GM12878 (cell line): Measurements from ENCODE around the gene PAM16. TPM values are rescaled to one million over a fixed set of nuclear protein-coding genes. Genes with fewer than 3 reads are reported as not detected.

Experiments
- ATAC-seq: fragments of 200-7000 bp; cut with Tn5 transposase; 3 replicates; pipeline ENCODE4 v1.9.1; 2020; ENCODE audit warnings: mild to moderate bottlenecking, moderate library complexity
- BruUV-seq: library from RNA; stranded (reverse); fragments of 400-500 nt; replicated peaks from 2 replicates; lab custom pipeline; 2021; lab: Mats Ljungman, UMichigan
- CTCF ChIA-PET: fragments of 300-600 bp; sonication (Branson Sonifier 250); formaldehyde crosslinking; extraction: SDS; loops from one replicate; lab custom pipeline; 2021; ENCODE audit warnings: inconsistent platforms; lab: Yijun Ruan, JAX
- POLR2A ChIA-PET: fragments of 350-600 bp; formaldehyde crosslinking; extraction: SDS; loops from one replicate; lab custom pipeline; 2021; ENCODE audit warnings: inconsistent platforms; lab: Charles Lee
- RAD21 ChIA-PET: fragments of 300-600 bp; sonication (Branson Sonifier 250); formaldehyde crosslinking; loops from one replicate; lab custom pipeline; 2023; ENCODE audit warnings: antibody characterized with exemption; ENCODE audit not compliant: unreplicated experiment; lab: Charles Lee
- SMC1A ChIA-PET: fragments of 300-600 bp; sonication (Branson Sonifier 250); formaldehyde crosslinking; loops from one replicate; lab custom pipeline; 2023; ENCODE audit not compliant: unreplicated experiment, uncharacterized antibody; lab: Charles Lee
- DNase-seq: peaks from one replicate; pipeline ENCODE4 v3.0.0-alpha.2; 2011; ENCODE audit warnings: low read depth, low spot score
- FAIRE-seq: peaks from 3 replicates; lab custom pipeline; 2011; peaks lifted over from hg19 to GRCh38; lab: Jason Lieb, UNC
- H2AFZ ChIP-seq: 2 replicates; pipeline ENCODE4 v1.6.0; 2011; ENCODE audit warnings: low read depth, low read length, control low read depth; ENCODE audit not compliant: control insufficient read depth
- H3K27ac ChIP-seq: 2 replicates; pipeline ENCODE4 v1.5.1; 2011; ENCODE audit warnings: control low read depth; ENCODE audit not compliant: control insufficient read depth, insufficient read depth
- H3K27me3 ChIP-seq, 2 experiments: replicated peaks in 1 of 2; 2 replicates each; pipeline versions ENCODE4 v1.6.0 to v1.6.1; 2011; ENCODE audit warnings: low read length in 1 of 2; ENCODE audit not compliant: control insufficient read depth in 2 of 2, insufficient read depth in 2 of 2
- H3K36me3 ChIP-seq, 2 experiments: 2 replicates each; pipeline ENCODE4 v1.5.1; 2011; ENCODE audit warnings: low read length in 1 of 2; ENCODE audit not compliant: control insufficient read depth in 2 of 2, insufficient read depth in 2 of 2
- H3K4me1 ChIP-seq: 2 replicates; pipeline ENCODE4 v1.6.1; 2011; ENCODE audit warnings: mild to moderate bottlenecking, low read length, moderate library complexity, mixed read lengths; ENCODE audit not compliant: control insufficient read depth, insufficient read depth
- H3K4me2 ChIP-seq: 2 replicates; pipeline ENCODE4 v1.6.0; 2011; ENCODE audit warnings: control low read depth; ENCODE audit not compliant: control insufficient read depth, insufficient read depth
- H3K4me3 ChIP-seq: fragments of 200-600 bp; sonication (generic); 2 replicates; pipeline ENCODE4 v1.5.1; 2016
- H3K79me2 ChIP-seq: 2 replicates; pipeline ENCODE4 v1.6.0; 2011; ENCODE audit warnings: low read length; ENCODE audit not compliant: control insufficient read depth, insufficient read depth
- H3K9ac ChIP-seq: 2 replicates; pipeline ENCODE4 v1.8.0; 2011; ENCODE audit warnings: low read length, control low read depth, mixed read lengths; ENCODE audit not compliant: control insufficient read depth, insufficient read depth
- H3K9me3 ChIP-seq: replicated peaks from 3 replicates; pipeline ENCODE4 v1.5.1; 2011; ENCODE audit warnings: mild to moderate bottlenecking, low read length; ENCODE audit not compliant: control insufficient read depth, insufficient read depth
- H4K20me1 ChIP-seq: 2 replicates; pipeline ENCODE4 v1.6.0; 2011; ENCODE audit not compliant: control insufficient read depth, insufficient read depth
- HDAC6 ChIP-seq: fragments of 200-600 bp; sonication (generic); IDR thresholded peaks from one replicate; pipeline ENCODE4 v1.8.0; 2017; ENCODE audit warnings: antibody characterized with exemption; ENCODE audit not compliant: unreplicated experiment
- MEF2B ChIP-seq: fragments of 450-650 bp; IDR thresholded peaks from 2 replicates; pipeline ENCODE4 v1.6.1; 2018; ENCODE audit warnings: mild to moderate bottlenecking, moderate library complexity; ENCODE audit not compliant: partially characterized antibody, poor library complexity, severe bottlenecking
- NFYA ChIP-seq: IDR thresholded peaks from 2 replicates; pipeline ENCODE4 v1.6.1; 2011; ENCODE audit warnings: low read depth, mild to moderate bottlenecking, low read length, improper control_type of control experiment, borderline replicate concordance
- PAX8 ChIP-seq: fragments of 450-650 bp; IDR thresholded peaks from 2 replicates; pipeline ENCODE4 v1.6.1; 2017; ENCODE audit warnings: mild to moderate bottlenecking, moderate library complexity
- SPI1 ChIP-seq: IDR thresholded peaks from 2 replicates; pipeline ENCODE4 v1.6.1; 2011; ENCODE audit warnings: low read depth, mild to moderate bottlenecking, low read length, moderate library complexity, borderline replicate concordance; ENCODE audit not compliant: insufficient read depth
- WGBS: methylation state at CpG from one replicate; pipeline ENCODE4 v1.1.6; 2016; ENCODE audit warnings: low lambda C conversion rate; ENCODE audit not compliant: insufficient replicate concordance, insufficient coverage; ENCODE audit errors: missing lambda C conversion rate; 5-methylcytosine and 5-hydroxymethylcytosine counted together
- in situ Hi-C: fragments of 300-500 bp; cut with MboI; formaldehyde crosslinking; loops from 9 replicates; pipeline ENCODE4 v1.14.3; 2018; ENCODE audit warnings: mixed read lengths
- intact Hi-C: fragments of 100-400 bp; cut with micrococcal nuclease; formaldehyde crosslinking; loops from one replicate; pipeline ENCODE4 v1.14.2; 2022; ENCODE audit not compliant: unreplicated experiment
- polyA plus RNA-seq, 11 experiments: library from polyadenylated mRNA; depleted of rRNA in 4 of 11; unstranded in 6 of 11; stranded (reverse) in 5 of 11; fragments of >200 nt; fragmentation: Nextera tagmentation in 4 of 11; fragmentation: Illumina TruSeq in 1 of 11; extraction: Ambion mirVana in 4 of 11; extraction: Trizol in 1 of 11; gene quantifications; 1 replicate in 1 of 11; 2 replicates in 10 of 11; pipeline versions ENCODE4 v1.2.1 to v1.2.3, GENCODE V29; 2011 to 2016; ENCODE audit warnings: inconsistent platforms in 2 of 11, missing spikeins in 2 of 11, low read depth in 1 of 11
- total RNA-seq, 4 experiments: library from RNA; depleted of rRNA in 3 of 4; stranded (reverse); fragments of >200 nt in 3 of 4; fragmentation: Illumina TruSeq in 1 of 4; extraction: Trizol in 1 of 4; gene quantifications; 2 replicates each; pipeline versions ENCODE4 v1.2.1 to v1.2.3, GENCODE V29; 2013 to 2021

PAM16 gene
- total and polyA plus RNA-seq, 10 of the 15 experiments (the other 5 are each of a cell fraction or from before 2014, with no cell fraction given): 18.5 to 94.3 (median 51.5) TPM

DNA sequence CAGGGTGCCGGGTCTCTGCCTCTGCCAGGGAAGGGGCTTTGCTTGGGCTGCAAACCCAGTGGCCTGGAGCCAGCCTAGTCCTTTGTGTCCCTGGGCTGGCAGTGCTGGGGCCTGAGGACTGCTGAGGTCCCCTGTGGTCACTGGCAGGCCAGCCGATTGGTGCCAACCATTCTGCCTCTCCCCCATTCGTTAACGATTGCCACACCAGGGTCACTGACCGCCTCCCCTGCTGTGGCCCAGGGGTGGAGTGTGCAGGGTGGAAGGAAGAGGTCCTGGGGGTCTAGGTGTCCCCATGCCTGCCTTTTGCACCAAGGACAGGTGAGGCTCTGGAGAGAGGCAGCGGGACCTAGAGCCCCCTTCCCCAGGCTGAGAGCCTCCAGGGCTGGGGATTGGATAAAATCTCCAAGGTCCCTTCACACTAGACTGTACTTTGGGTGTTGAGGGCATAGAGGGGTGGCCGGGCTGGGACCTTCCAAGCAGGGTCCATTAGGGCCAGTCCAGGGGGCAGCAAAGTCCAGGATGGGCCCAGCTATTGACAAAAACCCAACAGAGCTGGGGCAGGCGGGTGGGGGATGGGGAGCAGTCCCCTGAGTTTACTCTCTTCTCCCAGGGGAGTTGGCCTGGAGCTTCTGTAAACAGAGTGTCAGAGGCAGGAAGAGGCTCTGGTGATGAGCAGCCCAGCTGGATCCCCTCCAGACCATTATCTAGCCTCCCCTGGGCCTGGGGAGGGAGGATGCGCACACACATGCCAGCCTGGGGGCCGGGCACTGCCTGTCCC lies 21.6 kb upstream of the PAM16 start:
- ChIA-PET POLR2A (no interaction called here), CTCF (interaction anchor here (1.3 kb wide), 2 partner anchors 21 to 30 kb away, joined by 3 read pairs; partner anchors contain the start of gene PAM16), RAD21 (no interaction called here), SMC1A (no interaction called here)
- Histone ChIP-seq H3K4me1 (no peaks in the 10 kb centered on the region), H3K27me3 (no peaks in the 10 kb centered on the region), H3K9me3 (no peaks in the 10 kb centered on the region), H4K20me1 (peaks cover 5% of the 10 kb centered on the region), H3K36me3 (peaks cover 0 to 3% of the 10 kb centered on the region in 2 experiments; a peak in 2 of 4 replicates), H3K9ac (no peak overlapping the region), H2AFZ (no peak overlapping the region), H3K4me2 (peak overlapping the region; percentile 82), H3K79me2 (no peaks in the 10 kb centered on the region), H3K27ac (no peak overlapping the region), H3K4me3 (no peak overlapping the region)
- no peak for DNase-seq
- TF ChIP-seq MEF2B: peak; percentile 83
- no peak for TF ChIP-seq HDAC6
- WGBS: 81% methylated on average over 10 of the region's 10 CpGs
- no peak for FAIRE-seq
- ATAC-seq: peak; percentile 17
- in situ Hi-C loops (no loop called here), intact Hi-C loops (no loop called here)
- BruUV-seq: no TSS peak

- H3K79me2 ChIP-seq: no peaks in the 10 kb centered on the region
- CTCF ChIA-PET: no interaction called here
- no peak overlapping the region for H3K27ac ChIP-seq
- no peak for DNase-seq
- H3K9me3 ChIP-seq: no peaks in the 10 kb centered on the region
- POLR2A ChIA-PET: no interaction called here
- intact Hi-C loops (no loop called here), in situ Hi-C loops (no loop called here)
- RAD21 ChIA-PET: no interaction called here
- H3K9ac ChIP-seq: 0 out of 2 replicates have a peak overlapping the region, but pooled peaks have one; percentile 12
- peak overlapping the region; percentile 22; the same call in 1 of the 2 replicates for H3K4me3 ChIP-seq
- no peak overlapping the region; the same call in 1 of the 2 replicates for H2AFZ ChIP-seq
- BruUV-seq: no TSS peak
- no peak for FAIRE-seq
- ATAC-seq: peak; percentile 53
- no peaks in the 10 kb centered on the region for H3K27me3 ChIP-seq
- no peak for TF ChIP-seq PAX8
- TF ChIP-seq NFYA: no peak
- no peak for TF ChIP-seq SPI1
- TF ChIP-seq, all 136 proteins: peak for 0
- 18% methylated on average over 19 of the region's 43 CpGs for WGBS
- H3K4me2 ChIP-seq: peak overlapping the region; percentile 82
- SMC1A ChIA-PET: no interaction called here
- H4K20me1 ChIP-seq: peaks cover 5% of the 10 kb centered on the region
- H3K4me1 ChIP-seq: no peaks in the 10 kb centered on the region
- peaks cover 0 to 3% of the 10 kb centered on the region in 2 experiments; a peak in 2 of 4 replicates for H3K36me3 ChIP-seq
Measured at GRCh38 chr16:4372001-4372577, 21.0 kb upstream of the PAM16 start.
